T-cell (primary cell): Measurements from ENCODE around the gene NECTIN2. TPM values are rescaled to one million over a fixed set of nuclear protein-coding genes. Genes with fewer than 3 reads are reported as not detected.
"Not testable (repeated sequence)": the region's sequence is repeated elsewhere in the genome, so short reads cannot be mapped to it uniquely, and the experiment has no call there.

Experiments used
- ATAC-seq, 4 experiments: fragments of 200-7000 bp in 3 of 4; fragments of 150-1000 bp in 1 of 4; cut with Tn5 transposase; replicated peaks in 1 of 4; 1 replicate in 3 of 4; 2 replicates in 1 of 4; pipeline ENCODE4 v1.10.0; 2021; ENCODE audit warnings: moderate library complexity in 3 of 4, mild to moderate bottlenecking in 2 of 4, moderate number of reproducible peaks in 1 of 4
- CTCF ChIA-PET, 2 donors: fragments of 300-600 bp; sonication (Branson Sonifier 250); formaldehyde crosslinking; loops; one replicate each; lab custom pipeline; 2022; ENCODE audit warnings: antibody characterized with exemption in 2 of 2; lab: Charles Lee
- POLR2A ChIA-PET, 2 donors: fragments of 300-600 bp; sonication (Branson Sonifier 250); formaldehyde crosslinking; loops; one replicate each; lab custom pipeline; 2022; ENCODE audit warnings: antibody characterized with exemption in 2 of 2; lab: Charles Lee
- DNase-seq, 35 experiments: peaks; one replicate each; pipeline versions ENCODE4 v3.0.0 to v3.0.0-alpha.2; 2013 to 2023
- H3K27ac ChIP-seq: one replicate; pipeline ENCODE4 v1.5.1; 2013; ENCODE audit warnings: low read length
- H3K27me3 ChIP-seq, 2 experiments: replicated peaks in 1 of 2; 1 replicate in 1 of 2; 2 replicates in 1 of 2; pipeline versions ENCODE4 v1.6.1 to v1.7.0; 2013; ENCODE audit warnings: low read length in 1 of 2, mixed read lengths in 1 of 2; ENCODE audit not compliant: control insufficient read depth in 2 of 2, insufficient read depth in 2 of 2; ENCODE audit errors: extremely low read depth in 1 of 2
- H3K36me3 ChIP-seq, 2 donors: 1 replicate in 1 of 2; 2 replicates in 1 of 2; pipeline versions ENCODE4 v1.6.1 to v1.7.0; 2013; ENCODE audit warnings: low read length in 1 of 2; ENCODE audit not compliant: control insufficient read depth in 2 of 2, insufficient read depth in 1 of 2; ENCODE audit errors: extremely low read depth in 1 of 2
- H3K4me1 ChIP-seq, 2 experiments: 1 replicate in 1 of 2; 2 replicates in 1 of 2; pipeline versions ENCODE4 v1.6.1 to v1.7.0; 2013; ENCODE audit warnings: low read length in 2 of 2, mixed read lengths in 1 of 2; ENCODE audit not compliant: insufficient read depth in 2 of 2, control insufficient read depth in 1 of 2; ENCODE audit errors: extremely low read depth in 1 of 2
- H3K4me3 ChIP-seq, 2 donors: 1 replicate in 1 of 2; 2 replicates in 1 of 2; pipeline versions ENCODE4 v1.5.1 to v1.7.0; 2013; ENCODE audit warnings: mild to moderate bottlenecking in 2 of 2, low read length in 1 of 2, moderate library complexity in 1 of 2; ENCODE audit not compliant: control insufficient read depth in 1 of 2; ENCODE audit errors: extremely low read depth in 1 of 2
- H3K9me3 ChIP-seq: 2 replicates; pipeline ENCODE4 v1.7.0; 2013
- H3K27ac Mint-ChIP-seq, 2 donors: one replicate each; pipeline ENCODE4 v1.8.0; 2020 to 2021; ENCODE audit warnings: mild to moderate bottlenecking in 2 of 2, mixed read lengths in 2 of 2
- H3K27me3 Mint-ChIP-seq, 2 donors: one replicate each; pipeline ENCODE4 v1.8.0; 2021 to 2022; ENCODE audit warnings: mixed read lengths in 2 of 2
- H3K36me3 Mint-ChIP-seq: one replicate; pipeline ENCODE4 v1.8.0; 2021; ENCODE audit warnings: mixed read lengths
- H3K4me1 Mint-ChIP-seq, 3 donors: one replicate each; pipeline ENCODE4 v1.8.0; 2020 to 2022; ENCODE audit warnings: mixed read lengths in 3 of 3, mild to moderate bottlenecking in 1 of 3
- H3K4me3 Mint-ChIP-seq, 3 donors: one replicate each; pipeline ENCODE4 v1.8.0; 2020 to 2022; ENCODE audit warnings: mild to moderate bottlenecking in 3 of 3, mixed read lengths in 3 of 3, moderate library complexity in 3 of 3
- H3K9me3 Mint-ChIP-seq, 3 donors: one replicate each; pipeline ENCODE4 v1.8.0; 2020 to 2022; ENCODE audit warnings: mixed read lengths in 3 of 3
- WGBS: methylation state at CpG from one replicate; pipeline ENCODE4 v1.1.5; 2013; ENCODE audit warnings: missing lambda C conversion rate; ENCODE audit not compliant: insufficient coverage; 5-methylcytosine and 5-hydroxymethylcytosine counted together
- total RNA-seq, 35 experiments: library from RNA in 6 of 35; stranded (reverse) in 6 of 35; fragments of 120-200 nt in 1 of 35; gene quantifications; one replicate each; pipeline versions ENCODE4 v1.2.1 to v1.2.4 and lab custom pipeline; 2013 to 2026

NECTIN2 gene
- total RNA-seq, 5 donors from 2014 or later (not counting 1 experiment from before 2014, with no cell fraction given): 0.30 to 1.8 (median 1.4) TPM

DNA sequence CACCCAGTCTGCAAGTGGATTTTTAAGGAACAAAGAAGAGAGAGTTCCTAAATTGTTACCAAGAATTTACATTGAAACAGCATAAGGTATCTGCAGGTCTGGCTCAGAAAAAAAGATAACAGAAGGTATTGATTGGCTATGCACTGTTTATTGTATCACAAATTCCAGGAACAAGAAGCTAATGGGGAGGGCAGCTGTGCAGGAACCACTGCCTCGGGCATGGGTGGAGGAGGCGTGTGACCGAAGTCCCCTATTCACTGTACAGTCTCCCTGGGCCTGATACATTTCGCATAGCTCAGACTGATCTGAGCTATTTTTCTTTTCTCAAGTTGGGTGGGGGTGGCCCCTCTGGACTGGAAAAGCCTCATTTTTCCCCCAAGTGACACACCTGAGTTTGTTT is 11.7 kb downstream of the NECTIN2 start:
- ATAC-seq (no peak), DNase-seq (no peak)
- H3K4me1 ChIP-seq: no peaks in the 10 kb centered on the region
- H3K9me3 ChIP-seq: no peaks in the 10 kb centered on the region
- POLR2A ChIA-PET: no interaction called here
- Mint-ChIP-seq H3K27me3 (peaks cover 2 to 3% of the 10 kb centered on the region in 2 donors), H3K4me1 (no peaks in the 10 kb centered on the region), H3K36me3 (no peaks in the 10 kb centered on the region), H3K4me3 (no peak overlapping the region), H3K27ac (no peak overlapping the region), H3K9me3 (no peaks in the 10 kb centered on the region)
- peaks cover 0 to 12% of the 10 kb centered on the region in 2 experiments for H3K27me3 ChIP-seq
- WGBS: 93% methylated on average over 4 of the region's 4 CpGs
- H3K4me3 ChIP-seq: no peak overlapping the region
- H3K36me3 ChIP-seq: no peaks in the 10 kb centered on the region
- CTCF ChIA-PET: interaction anchor here in 1 of 2 donors (0.7 kb wide), 1 partner anchor 9 kb away, joined by 4 read pairs; no protein-coding TSS in a partner anchor
- no peak overlapping the region for H3K27ac ChIP-seq

DNA sequence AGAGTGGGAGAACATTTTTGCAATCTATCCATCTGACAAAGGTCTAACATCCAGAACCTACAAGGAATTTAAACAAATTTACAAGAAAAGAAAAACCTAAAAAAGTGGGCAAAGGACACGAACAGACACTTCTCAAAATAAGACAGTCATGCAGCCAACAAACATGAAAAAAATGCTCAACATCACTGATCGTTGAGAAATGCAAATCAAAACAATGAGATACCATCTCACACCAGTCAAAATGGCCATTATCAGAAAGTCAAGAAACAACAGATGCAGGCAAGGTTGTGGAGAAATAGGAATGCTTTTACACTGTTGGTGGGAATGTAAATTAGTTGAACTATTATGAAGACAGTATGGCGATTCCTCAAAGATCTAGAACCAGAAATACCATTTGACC is 15.5 kb downstream of the NECTIN2 start:
- DNase-seq, H3K4me3 ChIP-seq, H3K9me3 Mint-ChIP-seq, H3K36me3 Mint-ChIP-seq, ATAC-seq, H3K4me1 Mint-ChIP-seq, H3K9me3 ChIP-seq, H3K27me3 Mint-ChIP-seq, POLR2A ChIA-PET, CTCF ChIA-PET, H3K36me3 ChIP-seq, H3K4me1 ChIP-seq, H3K4me3 Mint-ChIP-seq, H3K27ac Mint-ChIP-seq, H3K27ac ChIP-seq: not testable (repeated sequence)
- 40% methylated on average over 1 of the region's 3 CpGs for WGBS
- peaks cover 0 to 15% of the 10 kb centered on the region in 2 experiments for H3K27me3 ChIP-seq

DNA sequence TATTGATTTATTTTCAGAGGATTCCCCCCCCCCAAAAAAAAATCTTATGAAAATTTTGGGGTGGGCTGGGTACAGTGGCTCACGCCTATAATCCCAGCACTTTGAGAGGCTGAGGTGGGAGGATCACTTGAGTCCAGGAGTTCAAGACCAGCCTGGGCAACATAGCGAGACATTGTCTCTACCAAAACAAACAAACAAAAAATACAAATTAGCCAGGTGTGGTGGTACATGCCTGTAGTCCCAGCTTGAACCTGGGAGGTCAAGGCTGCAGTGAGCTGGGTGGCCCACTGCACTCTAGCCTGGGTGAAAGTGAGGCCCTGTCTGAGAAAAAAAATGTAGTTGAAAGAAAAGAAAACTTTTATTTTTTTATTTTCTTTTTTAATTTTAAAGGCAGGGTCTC is 17.9 kb downstream of the NECTIN2 start:
- H3K9me3 Mint-ChIP-seq: no peaks in the 10 kb centered on the region
- POLR2A ChIA-PET: no interaction called here
- CTCF ChIA-PET: no interaction called here

DNA sequence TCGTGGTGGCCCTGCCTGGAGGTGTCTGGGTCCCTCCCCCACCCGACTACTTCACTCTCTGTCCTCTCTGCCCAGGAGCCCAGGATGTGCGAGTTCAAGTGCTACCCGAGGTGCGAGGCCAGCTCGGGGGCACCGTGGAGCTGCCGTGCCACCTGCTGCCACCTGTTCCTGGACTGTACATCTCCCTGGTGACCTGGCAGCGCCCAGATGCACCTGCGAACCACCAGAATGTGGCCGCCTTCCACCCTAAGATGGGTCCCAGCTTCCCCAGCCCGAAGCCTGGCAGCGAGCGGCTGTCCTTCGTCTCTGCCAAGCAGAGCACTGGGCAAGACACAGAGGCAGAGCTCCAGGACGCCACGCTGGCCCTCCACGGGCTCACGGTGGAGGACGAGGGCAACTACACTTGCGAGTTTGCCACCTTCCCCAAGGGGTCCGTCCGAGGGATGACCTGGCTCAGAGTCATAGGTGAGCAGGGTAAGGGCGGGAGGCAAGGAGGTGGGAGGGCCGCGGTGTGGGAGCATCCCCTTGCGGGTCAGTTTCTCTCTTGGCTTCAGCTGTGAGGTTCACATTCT is 19.2 kb downstream of the NECTIN2 start:
- no peaks in the 10 kb centered on the region for H3K4me1 Mint-ChIP-seq
- H3K4me3 ChIP-seq: no peak overlapping the region
- 88% methylated on average over 20 of the region's 27 CpGs for WGBS
- H3K27ac Mint-ChIP-seq: no peak overlapping the region
- no peaks in the 10 kb centered on the region for H3K4me1 ChIP-seq
- H3K27ac ChIP-seq: no peak overlapping the region
- H3K27me3 ChIP-seq: peaks cover 0 to 11% of the 10 kb centered on the region in 2 experiments
- ATAC-seq (no peak), DNase-seq (no peak)
- H3K9me3 Mint-ChIP-seq: no peaks in the 10 kb centered on the region
- H3K36me3 Mint-ChIP-seq: no peaks in the 10 kb centered on the region
- peaks cover 0 to 3% of the 10 kb centered on the region in 2 donors for H3K27me3 Mint-ChIP-seq
- POLR2A ChIA-PET: no interaction called here
- H3K36me3 ChIP-seq: no peaks in the 10 kb centered on the region
- CTCF ChIA-PET: no interaction called here
- no peaks in the 10 kb centered on the region for H3K9me3 ChIP-seq
- H3K4me3 Mint-ChIP-seq: no peak overlapping the region

More for the DNA sequence above, 17.9 kb downstream of the NECTIN2 start:
- H3K27me3 Mint-ChIP-seq: peaks cover 0 to 3% of the 10 kb centered on the region in 2 donors
- no CpG with 5 or more reads among the region's 2 CpGs for WGBS
- Histone ChIP-seq H3K27me3 (peaks cover 0 to 12% of the 10 kb centered on the region in 2 experiments), H3K9me3 (no peaks in the 10 kb centered on the region), H3K4me1 (no peaks in the 10 kb centered on the region), H3K36me3 (no peaks in the 10 kb centered on the region), H3K27ac (no peak overlapping the region), H3K4me3 (no peak overlapping the region)
- H3K36me3 Mint-ChIP-seq: no peaks in the 10 kb centered on the region
- H3K4me1 Mint-ChIP-seq: no peaks in the 10 kb centered on the region
- no peak for DNase-seq
- no peak overlapping the region for H3K27ac Mint-ChIP-seq
- H3K4me3 Mint-ChIP-seq: no peak overlapping the region
- ATAC-seq: no peak

- no peaks in the 10 kb centered on the region for H3K27me3 Mint-ChIP-seq
- Histone ChIP-seq H3K36me3 (no peaks in the 10 kb centered on the region), H3K27ac (no peak overlapping the region), H3K4me1 (no peaks in the 10 kb centered on the region), H3K9me3 (no peaks in the 10 kb centered on the region), H3K27me3 (peaks cover 0 to 11% of the 10 kb centered on the region in 2 experiments), H3K4me3 (no peak overlapping the region)
- H3K4me3 Mint-ChIP-seq: no peak overlapping the region
- no peaks in the 10 kb centered on the region for H3K36me3 Mint-ChIP-seq
- no peak overlapping the region for H3K27ac Mint-ChIP-seq
- no peaks in the 10 kb centered on the region for H3K4me1 Mint-ChIP-seq
- DNase-seq (no peak), ATAC-seq (no peak)
- CTCF ChIA-PET: interaction anchor here (0.6 kb wide), 2 partner anchors 9 to 1232 kb away, joined by 4 read pairs; no protein-coding TSS in a partner anchor
- H3K9me3 Mint-ChIP-seq: no peaks in the 10 kb centered on the region
- POLR2A ChIA-PET: no interaction called here
- 70% methylated on average over 4 of the region's 4 CpGs for WGBS
Observed at GRCh38 chr19:44866664-44867063, 20.6 kb downstream of the NECTIN2 start.

GRCh38 chr19:44867578-44867977 is 21.5 kb downstream of the NECTIN2 start:
- no peak for DNase-seq
- WGBS: 83% methylated on average over 11 of the region's 12 CpGs
- H3K36me3 Mint-ChIP-seq: no peaks in the 10 kb centered on the region

More at GRCh38 chr19:44867578-44867977, 21.5 kb downstream of the NECTIN2 start:
- H3K27me3 Mint-ChIP-seq: no peaks in the 10 kb centered on the region
- no peak overlapping the region for H3K4me3 Mint-ChIP-seq
- Histone ChIP-seq H3K36me3 (no peaks in the 10 kb centered on the region), H3K4me1 (no peaks in the 10 kb centered on the region), H3K27me3 (peaks cover 0 to 7% of the 10 kb centered on the region in 2 experiments), H3K4me3 (no peak overlapping the region), H3K27ac (no peak overlapping the region), H3K9me3 (no peaks in the 10 kb centered on the region)
- POLR2A ChIA-PET: no interaction called here
- no peaks in the 10 kb centered on the region for H3K9me3 Mint-ChIP-seq
- no peak for ATAC-seq
- H3K27ac Mint-ChIP-seq: no peak overlapping the region
- H3K4me1 Mint-ChIP-seq: no peaks in the 10 kb centered on the region
- CTCF ChIA-PET: interaction anchor here in 1 of 2 donors (0.6 kb wide), 1 partner anchor 1160 kb away, joined by 4 read pairs; no protein-coding TSS in a partner anchor
